ENCODE data around the gene STOX2.

GRCh38 chr4:183867247-183867646 lies 37.9 kb upstream of the STOX2 start:
- no peak for TF ChIP-seq EZH2 (IDR thresholded peaks at IDR 0.05)
- no peak for TF ChIP-seq POLR2AphosphoS5 (IDR thresholded peaks at IDR 0.05; ENCODE audit: borderline replicate concordance, low read depth, low read length)

Measured in SK-N-MC (cell line).